H9 (cell line): ENCODE data around the gene MGAT2. TPM values are rescaled to one million over a fixed set of nuclear protein-coding genes. Genes with fewer than 3 reads are reported as not detected.

Experiments used
- DNase-seq: peaks from one replicate; pipeline ENCODE4 v3.0.0-alpha.2; 2017
- H2AFZ ChIP-seq: one replicate; pipeline ENCODE4 v1.6.1; 2013; ENCODE audit warnings: mild to moderate bottlenecking, low read length, control low read depth, moderate library complexity
- H2AK5ac ChIP-seq: 2 replicates; pipeline ENCODE4 v1.6.1; 2013; ENCODE audit warnings: low read length, control low read depth, mixed read lengths; ENCODE audit not compliant: insufficient read length
- H2BK120ac ChIP-seq: one replicate; pipeline ENCODE4 v1.6.1; 2013; ENCODE audit warnings: low read depth, mild to moderate bottlenecking, low read length, control low read depth, inconsistent platforms; ENCODE audit not compliant: poor library complexity, severe bottlenecking
- H2BK12ac ChIP-seq: 2 replicates; pipeline ENCODE4 v1.6.1; 2013; ENCODE audit warnings: low read length, control low read depth, mixed read lengths, low read depth; ENCODE audit not compliant: insufficient read length
- H2BK15ac ChIP-seq: 2 replicates; pipeline ENCODE4 v1.6.1; 2013; ENCODE audit warnings: low read depth, low read length, control low read depth
- H2BK20ac ChIP-seq: one replicate; pipeline ENCODE4 v1.6.1; 2013; ENCODE audit warnings: low read depth, mild to moderate bottlenecking, low read length, control low read depth, inconsistent platforms; ENCODE audit not compliant: poor library complexity, severe bottlenecking
- H2BK5ac ChIP-seq: 2 replicates; pipeline ENCODE4 v1.6.1; 2013; ENCODE audit warnings: low read length, control low read depth, mixed read lengths; ENCODE audit not compliant: insufficient read length
- H3K14ac ChIP-seq: 2 replicates; pipeline ENCODE4 v1.6.1; 2013; ENCODE audit warnings: low read length, control low read depth; ENCODE audit not compliant: insufficient read depth
- H3K18ac ChIP-seq: 2 replicates; pipeline ENCODE4 v1.6.1; 2013; ENCODE audit warnings: low read depth, mild to moderate bottlenecking, mixed read lengths, low read length, control low read depth; ENCODE audit not compliant: insufficient read length
- H3K23ac ChIP-seq: 2 replicates; pipeline ENCODE4 v1.6.1; 2013; ENCODE audit warnings: low read length, control low read depth, mixed read lengths, low read depth; ENCODE audit not compliant: insufficient read length
- H3K23me2 ChIP-seq: 2 replicates; pipeline ENCODE4 v1.6.1; 2013; ENCODE audit warnings: low read depth, mild to moderate bottlenecking, mixed read lengths, low read length, control low read depth; ENCODE audit not compliant: insufficient read length, poor library complexity, severe bottlenecking
- H3K27ac ChIP-seq: 2 replicates; pipeline ENCODE4 v1.5.1; 2013; ENCODE audit warnings: low read length, control low read depth, mixed read lengths, low read depth; ENCODE audit not compliant: insufficient read length
- H3K27me3 ChIP-seq: 2 replicates; pipeline ENCODE4 v1.6.1; 2013; ENCODE audit warnings: low read length, control low read depth, inconsistent platforms; ENCODE audit not compliant: insufficient read depth
- H3K4ac ChIP-seq: 2 replicates; pipeline ENCODE4 v1.6.1; 2013; ENCODE audit warnings: low read depth, mild to moderate bottlenecking, control low read depth, inconsistent platforms, low read length, moderate library complexity
- H3K4me1 ChIP-seq: 2 replicates; pipeline ENCODE4 v1.6.1; 2013; ENCODE audit warnings: low read length, control low read depth, inconsistent platforms; ENCODE audit not compliant: insufficient read depth
- H3K4me2 ChIP-seq: 2 replicates; pipeline ENCODE4 v1.6.1; 2013; ENCODE audit warnings: low read length, control low read depth, mixed read lengths; ENCODE audit not compliant: insufficient read length, insufficient read depth
- H3K56ac ChIP-seq: 2 replicates; pipeline ENCODE4 v1.6.1; 2013; ENCODE audit warnings: low read depth, mild to moderate bottlenecking, mixed read lengths, low read length, control low read depth; ENCODE audit not compliant: insufficient read length
- H3K79me1 ChIP-seq: 2 replicates; pipeline ENCODE4 v1.6.1; 2013; ENCODE audit warnings: low read depth, mild to moderate bottlenecking, moderate library complexity, low read length, control low read depth, inconsistent platforms; ENCODE audit not compliant: insufficient read depth, poor library complexity, severe bottlenecking
- H3K79me2 ChIP-seq: 2 replicates; pipeline ENCODE4 v1.6.1; 2013; ENCODE audit warnings: low read length, control low read depth, inconsistent platforms; ENCODE audit not compliant: insufficient read depth
- H3K9ac ChIP-seq: 2 replicates; pipeline ENCODE4 v1.6.1; 2013; ENCODE audit warnings: low read length, control low read depth, mixed read lengths; ENCODE audit not compliant: insufficient read length; ENCODE audit errors: extremely low read depth
- H3K9me3 ChIP-seq: one replicate; pipeline ENCODE4 v1.6.1; 2013; ENCODE audit warnings: low read depth, low read length, inconsistent platforms; ENCODE audit not compliant: control insufficient read depth
- H3T11ph ChIP-seq: one replicate; pipeline ENCODE4 v1.6.1; 2013; ENCODE audit warnings: mild to moderate bottlenecking, low read length, control low read depth, inconsistent platforms
- H4K20me1 ChIP-seq: one replicate; pipeline ENCODE4 v1.6.1; 2013; ENCODE audit not compliant: control insufficient read depth, insufficient read length, insufficient read depth
- H4K5ac ChIP-seq: 2 replicates; pipeline ENCODE4 v1.6.1; 2013; ENCODE audit warnings: low read depth, mild to moderate bottlenecking, mixed read lengths, low read length, control low read depth; ENCODE audit not compliant: insufficient read length
- H4K8ac ChIP-seq: replicated peaks from 2 replicates; pipeline ENCODE4 v1.6.1; 2013; ENCODE audit warnings: low read length, control low read depth, mixed read lengths, low read depth; ENCODE audit not compliant: insufficient read length
- H4K91ac ChIP-seq: 2 replicates; pipeline ENCODE4 v1.6.1; 2013; ENCODE audit warnings: low read depth, mild to moderate bottlenecking, moderate library complexity, mixed read lengths, low read length, control low read depth; ENCODE audit not compliant: insufficient read length
- H3K27ac Mint-ChIP-seq, 3 experiments: 2 replicates in 2 of 3; 3 replicates in 1 of 3; pipeline ENCODE4 v1.8.0; 2020 to 2021; ENCODE audit warnings: mixed read lengths in 3 of 3, mild to moderate bottlenecking in 1 of 3, moderate library complexity in 1 of 3
- H3K27me3 Mint-ChIP-seq: 2 replicates; pipeline ENCODE4 v1.8.0; 2021; ENCODE audit warnings: low read depth, mild to moderate bottlenecking, moderate library complexity, mixed read lengths
- H3K36me3 Mint-ChIP-seq, 3 experiments: 2 replicates in 2 of 3; 3 replicates in 1 of 3; pipeline ENCODE4 v1.8.0; 2020 to 2021; ENCODE audit warnings: low read depth in 3 of 3, mixed read lengths in 3 of 3; ENCODE audit not compliant: insufficient read depth in 1 of 3
- H3K4me1 Mint-ChIP-seq, 2 experiments: 2 replicates each; pipeline ENCODE4 v1.8.0; 2020; ENCODE audit warnings: mixed read lengths in 2 of 2
- H3K4me3 Mint-ChIP-seq, 2 experiments: 2 replicates in 1 of 2; 3 replicates in 1 of 2; pipeline ENCODE4 v1.8.0; 2020 to 2021; ENCODE audit warnings: mild to moderate bottlenecking in 2 of 2, mixed read lengths in 2 of 2, moderate library complexity in 1 of 2
- H3K9me3 Mint-ChIP-seq, 2 experiments: 2 replicates in 1 of 2; 3 replicates in 1 of 2; pipeline ENCODE4 v1.8.0; 2020; ENCODE audit warnings: mild to moderate bottlenecking in 2 of 2, mixed read lengths in 2 of 2, moderate library complexity in 1 of 2
- WGBS: extraction: QIAGEN DNeasy Blood & Tissue Kit; methylation state at CpG from one replicate; pipeline ENCODE4 v1.1.7; 2013; ENCODE audit warnings: missing lambda C conversion rate, low lambda C conversion rate, mixed read lengths; ENCODE audit not compliant: insufficient read length; ENCODE audit errors: extremely low coverage; 5-methylcytosine and 5-hydroxymethylcytosine counted together
- total RNA-seq: library from RNA; stranded (reverse); gene quantifications from 2 replicates; pipeline ENCODE4 v1.2.1, GENCODE V29; 2021
- TF ChIP-seq, protein P1 (sequence below): fragments of 200-600 bp; sonication (generic); conservative IDR thresholded peaks from 3 replicates; pipeline ENCODE4 v1.8.0; 2021; ENCODE audit warnings: antibody characterized with exemption, mild to moderate bottlenecking

MGAT2 gene
- total RNA-seq, 1 experiment from 2014 or later: 24.5 TPM

DNA sequence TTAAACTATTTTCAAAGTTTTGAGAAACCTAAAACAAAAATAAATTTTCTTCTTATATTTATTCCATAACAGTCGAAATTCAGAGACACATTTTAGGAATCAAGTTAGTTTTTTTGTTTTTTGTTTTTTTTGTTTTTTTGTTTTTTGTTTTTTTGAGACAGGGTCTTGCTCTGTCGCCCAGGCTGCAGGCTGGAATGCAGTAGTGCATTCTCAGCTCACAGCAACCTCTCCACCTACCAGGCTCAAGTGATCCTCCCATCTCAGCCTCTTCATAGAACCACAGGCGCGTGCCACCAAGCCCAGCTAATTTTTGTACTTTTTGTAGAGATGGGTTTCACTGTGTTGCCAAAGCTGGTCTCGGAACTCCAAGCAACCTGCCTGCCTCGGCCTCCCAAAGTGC lies 32.9 kb downstream of the MGAT2 start:
- Histone ChIP-seq H2BK12ac (no peak overlapping the region), H3K56ac (no peak overlapping the region), H3K14ac (no peak overlapping the region), H3K9ac (no peak overlapping the region), H3K23me2 (no peaks in the 10 kb centered on the region), H4K91ac (no peak overlapping the region), H3K27me3 (no peaks in the 10 kb centered on the region), H3K4ac (no peak overlapping the region), H3K18ac (no peak overlapping the region), H3K23ac (no peak overlapping the region), H2AK5ac (no peak overlapping the region), H3K79me2 (no peaks in the 10 kb centered on the region), H2BK120ac (no peak overlapping the region), H3K4me2 (no peak overlapping the region), H4K20me1 (no peaks in the 10 kb centered on the region), H3K4me1 (no peaks in the 10 kb centered on the region), H3K27ac (no peak overlapping the region), H4K8ac (no peak overlapping the region), H4K5ac (no peak overlapping the region), H3T11ph (no peak overlapping the region), H3K79me1 (no peaks in the 10 kb centered on the region), H3K9me3 (no peaks in the 10 kb centered on the region), H2BK20ac (no peak overlapping the region), H2BK15ac (no peak overlapping the region), H2BK5ac (no peak overlapping the region), H2AFZ (no peak overlapping the region)
- Mint-ChIP-seq H3K36me3 (peaks cover 6 to 28% (median 23%) of the 10 kb centered on the region in 3 experiments; a peak in 6 of 7 replicates), H3K27me3 (no peaks in the 10 kb centered on the region), H3K9me3 (no peaks in the 10 kb centered on the region), H3K4me1 (no peaks in the 10 kb centered on the region), H3K4me3 (no peak overlapping the region), H3K27ac (no peak overlapping the region; a peak in 1 of 7 replicates)
- DNase-seq: no peak
- no CpG with 5 or more reads among the region's 6 CpGs for WGBS
- TF ChIP-seq, protein P1, sequence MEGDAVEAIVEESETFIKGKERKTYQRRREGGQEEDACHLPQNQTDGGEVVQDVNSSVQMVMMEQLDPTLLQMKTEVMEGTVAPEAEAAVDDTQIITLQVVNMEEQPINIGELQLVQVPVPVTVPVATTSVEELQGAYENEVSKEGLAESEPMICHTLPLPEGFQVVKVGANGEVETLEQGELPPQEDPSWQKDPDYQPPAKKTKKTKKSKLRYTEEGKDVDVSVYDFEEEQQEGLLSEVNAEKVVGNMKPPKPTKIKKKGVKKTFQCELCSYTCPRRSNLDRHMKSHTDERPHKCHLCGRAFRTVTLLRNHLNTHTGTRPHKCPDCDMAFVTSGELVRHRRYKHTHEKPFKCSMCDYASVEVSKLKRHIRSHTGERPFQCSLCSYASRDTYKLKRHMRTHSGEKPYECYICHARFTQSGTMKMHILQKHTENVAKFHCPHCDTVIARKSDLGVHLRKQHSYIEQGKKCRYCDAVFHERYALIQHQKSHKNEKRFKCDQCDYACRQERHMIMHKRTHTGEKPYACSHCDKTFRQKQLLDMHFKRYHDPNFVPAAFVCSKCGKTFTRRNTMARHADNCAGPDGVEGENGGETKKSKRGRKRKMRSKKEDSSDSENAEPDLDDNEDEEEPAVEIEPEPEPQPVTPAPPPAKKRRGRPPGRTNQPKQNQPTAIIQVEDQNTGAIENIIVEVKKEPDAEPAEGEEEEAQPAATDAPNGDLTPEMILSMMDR: no peak
